ENCODE results near the gene ATP13A1.

ATP13A1 gene

DNA sequence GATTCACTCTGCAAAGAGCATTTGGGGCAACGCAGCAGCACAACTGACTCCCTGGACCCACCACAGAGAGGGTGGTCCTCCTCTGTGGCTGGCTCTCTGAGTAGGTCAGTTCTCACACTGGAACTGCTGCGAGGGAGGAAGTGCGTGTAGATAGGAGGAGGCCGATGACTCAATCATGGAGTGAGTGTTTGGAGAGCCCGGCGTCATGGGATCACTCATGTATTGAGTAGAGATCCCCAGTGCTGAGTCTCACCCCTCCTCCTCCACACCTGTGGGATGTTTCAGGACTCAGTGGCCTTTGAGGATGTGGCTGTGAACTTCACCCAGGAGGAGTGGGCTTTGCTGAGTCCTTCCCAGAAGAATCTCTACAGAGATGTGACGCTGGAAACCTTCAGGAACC is 14.1 kb upstream of the ATP13A1 start:
- Histone ChIP-seq H4K20me1 (ENCODE audit: insufficient read depth, low read length) (no peaks in the 10 kb centered on the region), H2AFZ (ENCODE audit: low read depth, low read length) (no peak overlapping the region), H3K9me3 (ENCODE audit: insufficient read depth, low read length) (peaks cover 40% of the 10 kb centered on the region), H3K4me3 (ENCODE audit: low read length) (no peak overlapping the region), H3K27ac (ENCODE audit: low read length) (no peak overlapping the region), H3K4me1 (ENCODE audit: low read length) (no peaks in the 10 kb centered on the region), H3K36me3 (replicated peaks; ENCODE audit: low read depth, low read length) (peaks cover 86% of the 10 kb centered on the region), H3K4me2 (ENCODE audit: low read length) (no peak overlapping the region), H3K79me2 (ENCODE audit: low read length) (peaks cover 37% of the 10 kb centered on the region), H3K27me3 (ENCODE audit: low read depth, low read length) (no peaks in the 10 kb centered on the region), H3K9ac (ENCODE audit: low read length) (no peak overlapping the region)
- TF ChIP-seq EZH2phosphoT487 (IDR thresholded peaks at IDR 0.05; ENCODE audit: low read depth): no peak
- TF ChIP-seq, protein P1, sequence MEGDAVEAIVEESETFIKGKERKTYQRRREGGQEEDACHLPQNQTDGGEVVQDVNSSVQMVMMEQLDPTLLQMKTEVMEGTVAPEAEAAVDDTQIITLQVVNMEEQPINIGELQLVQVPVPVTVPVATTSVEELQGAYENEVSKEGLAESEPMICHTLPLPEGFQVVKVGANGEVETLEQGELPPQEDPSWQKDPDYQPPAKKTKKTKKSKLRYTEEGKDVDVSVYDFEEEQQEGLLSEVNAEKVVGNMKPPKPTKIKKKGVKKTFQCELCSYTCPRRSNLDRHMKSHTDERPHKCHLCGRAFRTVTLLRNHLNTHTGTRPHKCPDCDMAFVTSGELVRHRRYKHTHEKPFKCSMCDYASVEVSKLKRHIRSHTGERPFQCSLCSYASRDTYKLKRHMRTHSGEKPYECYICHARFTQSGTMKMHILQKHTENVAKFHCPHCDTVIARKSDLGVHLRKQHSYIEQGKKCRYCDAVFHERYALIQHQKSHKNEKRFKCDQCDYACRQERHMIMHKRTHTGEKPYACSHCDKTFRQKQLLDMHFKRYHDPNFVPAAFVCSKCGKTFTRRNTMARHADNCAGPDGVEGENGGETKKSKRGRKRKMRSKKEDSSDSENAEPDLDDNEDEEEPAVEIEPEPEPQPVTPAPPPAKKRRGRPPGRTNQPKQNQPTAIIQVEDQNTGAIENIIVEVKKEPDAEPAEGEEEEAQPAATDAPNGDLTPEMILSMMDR (IDR thresholded peaks at IDR 0.05; ENCODE audit: low read depth, low read length): no peak

DNA sequence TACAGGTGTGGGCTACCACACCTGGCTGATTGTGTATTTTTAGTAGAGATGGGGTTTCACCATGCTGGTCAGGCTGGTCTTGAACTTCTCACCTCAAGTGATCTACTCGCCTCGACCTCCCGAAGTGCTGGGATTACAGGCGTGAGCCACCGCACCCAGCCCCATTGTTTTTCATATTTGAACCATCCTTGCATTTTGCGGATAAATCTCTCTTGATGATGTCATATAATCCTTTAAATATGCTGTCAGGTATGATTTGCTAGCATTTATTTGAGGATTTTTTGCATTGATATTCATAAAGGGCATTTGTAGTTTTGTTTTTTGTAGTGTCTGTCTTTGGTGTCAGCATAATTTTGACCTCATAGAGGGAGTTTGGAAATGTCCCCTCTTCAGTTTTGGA is 10.8 kb upstream of the ATP13A1 start:
- H3K4me3 ChIP-seq (ENCODE audit: low read length): no peak overlapping the region
- H3K4me2 ChIP-seq (ENCODE audit: low read length): no peak overlapping the region
- H3K36me3 ChIP-seq (replicated peaks; ENCODE audit: low read depth, low read length): peaks cover 82% of the 10 kb centered on the region
- no peak overlapping the region for H2AFZ ChIP-seq (ENCODE audit: low read depth, low read length)
- H3K27ac ChIP-seq (ENCODE audit: low read length): no peak overlapping the region
- H3K27me3 ChIP-seq (ENCODE audit: low read depth, low read length): no peaks in the 10 kb centered on the region
- H3K79me2 ChIP-seq (ENCODE audit: low read length): peaks cover 68% of the 10 kb centered on the region
- peaks cover 9% of the 10 kb centered on the region for H3K4me1 ChIP-seq (ENCODE audit: low read length)
- TF ChIP-seq EZH2phosphoT487 (IDR thresholded peaks at IDR 0.05; ENCODE audit: low read depth): no peak
- H3K9ac ChIP-seq (ENCODE audit: low read length): no peak overlapping the region
- no peaks in the 10 kb centered on the region for H4K20me1 ChIP-seq (ENCODE audit: insufficient read depth, low read length)
- peaks cover 33% of the 10 kb centered on the region for H3K9me3 ChIP-seq (ENCODE audit: insufficient read depth, low read length)

DNA sequence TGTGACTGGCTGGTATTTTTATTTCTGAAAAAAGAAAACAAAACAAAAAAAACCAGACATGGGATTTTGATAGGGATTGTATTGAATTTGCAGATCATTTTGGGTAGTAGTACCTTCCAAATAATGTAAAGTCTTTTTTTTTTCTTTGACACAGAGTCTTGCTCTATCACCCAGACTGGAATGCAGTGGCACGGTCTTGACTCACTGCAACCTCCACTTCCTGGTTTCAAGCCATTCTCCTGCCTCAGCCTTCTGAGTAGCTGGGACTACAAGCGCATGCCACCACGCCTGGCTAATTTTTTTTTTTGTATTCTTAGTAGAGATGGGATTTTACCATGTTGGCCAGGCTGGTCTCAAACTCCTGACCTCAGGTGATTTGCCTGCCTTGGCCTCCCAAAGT is 9.3 kb upstream of the ATP13A1 start:
- H3K27me3 ChIP-seq (ENCODE audit: low read depth, low read length): no peaks in the 10 kb centered on the region
- TF ChIP-seq EZH2phosphoT487 (IDR thresholded peaks at IDR 0.05; ENCODE audit: low read depth): no peak
- TF ChIP-seq, protein P1 (IDR thresholded peaks at IDR 0.05; ENCODE audit: low read depth, low read length): no peak
- no peaks in the 10 kb centered on the region for H4K20me1 ChIP-seq (ENCODE audit: insufficient read depth, low read length)
- H3K9ac ChIP-seq (ENCODE audit: low read length): no peak overlapping the region
- peaks cover 75% of the 10 kb centered on the region for H3K79me2 ChIP-seq (ENCODE audit: low read length)
- H3K27ac ChIP-seq (ENCODE audit: low read length): no peak overlapping the region
- H2AFZ ChIP-seq (ENCODE audit: low read depth, low read length): no peak overlapping the region
- H3K4me1 ChIP-seq (ENCODE audit: low read length): peaks cover 12% of the 10 kb centered on the region
- no peak overlapping the region for H3K4me3 ChIP-seq (ENCODE audit: low read length)
- H3K36me3 ChIP-seq (replicated peaks; ENCODE audit: low read depth, low read length): peaks cover 68% of the 10 kb centered on the region
- H3K9me3 ChIP-seq (ENCODE audit: insufficient read depth, low read length): peaks cover 29% of the 10 kb centered on the region
- no peak overlapping the region for H3K4me2 ChIP-seq (ENCODE audit: low read length)

DNA sequence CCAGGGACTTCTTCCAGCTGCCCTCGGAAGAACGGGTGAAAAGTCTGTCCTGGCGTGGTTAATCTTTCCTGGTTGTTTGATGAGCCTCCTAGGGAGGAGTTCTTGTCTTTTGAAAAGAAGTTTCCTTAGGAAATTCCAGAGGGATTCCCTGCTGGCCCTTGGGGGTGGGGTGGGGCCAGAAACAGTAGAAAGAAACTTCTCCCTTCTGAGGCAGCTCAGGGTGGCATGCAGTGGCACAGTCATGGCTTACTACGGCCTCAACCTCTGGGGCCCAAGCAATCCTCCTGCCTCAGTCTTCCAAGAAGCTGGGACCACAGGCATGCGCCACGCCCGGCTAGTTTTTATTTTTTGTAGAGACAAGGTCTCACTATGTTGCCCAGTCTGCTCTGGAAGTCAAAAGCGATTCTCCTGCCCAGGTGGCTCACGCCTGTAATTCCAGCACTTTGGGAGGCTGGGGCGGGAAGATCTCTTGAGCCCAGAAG is 6.6 kb upstream of the ATP13A1 start:
- Histone ChIP-seq H3K9me3 (ENCODE audit: insufficient read depth, low read length) (peaks cover 11% of the 10 kb centered on the region; the same call in 1 of the 2 replicates), H3K36me3 (replicated peaks; ENCODE audit: low read depth, low read length) (peaks cover 42% of the 10 kb centered on the region), H2AFZ (ENCODE audit: low read depth, low read length) (no peak overlapping the region), H3K79me2 (ENCODE audit: low read length) (peaks cover 58% of the 10 kb centered on the region), H3K27me3 (ENCODE audit: low read depth, low read length) (no peaks in the 10 kb centered on the region), H3K4me1 (ENCODE audit: low read length) (peaks cover 16% of the 10 kb centered on the region), H4K20me1 (ENCODE audit: insufficient read depth, low read length) (no peaks in the 10 kb centered on the region), H3K4me3 (ENCODE audit: low read length) (peak overlapping the region; percentile 96), H3K4me2 (ENCODE audit: low read length) (peak overlapping the region; percentile 87), H3K9ac (ENCODE audit: low read length) (peak overlapping the region; percentile 95; the same call in 1 of the 2 replicates), H3K27ac (ENCODE audit: low read length) (no peak overlapping the region)
- no peak for TF ChIP-seq EZH2phosphoT487 (IDR thresholded peaks at IDR 0.05; ENCODE audit: low read depth)
- TF ChIP-seq, protein P1 (IDR thresholded peaks at IDR 0.05; ENCODE audit: low read depth, low read length): no peak
